Measurements from ENCODE around the gene CLCF1.

DNA sequence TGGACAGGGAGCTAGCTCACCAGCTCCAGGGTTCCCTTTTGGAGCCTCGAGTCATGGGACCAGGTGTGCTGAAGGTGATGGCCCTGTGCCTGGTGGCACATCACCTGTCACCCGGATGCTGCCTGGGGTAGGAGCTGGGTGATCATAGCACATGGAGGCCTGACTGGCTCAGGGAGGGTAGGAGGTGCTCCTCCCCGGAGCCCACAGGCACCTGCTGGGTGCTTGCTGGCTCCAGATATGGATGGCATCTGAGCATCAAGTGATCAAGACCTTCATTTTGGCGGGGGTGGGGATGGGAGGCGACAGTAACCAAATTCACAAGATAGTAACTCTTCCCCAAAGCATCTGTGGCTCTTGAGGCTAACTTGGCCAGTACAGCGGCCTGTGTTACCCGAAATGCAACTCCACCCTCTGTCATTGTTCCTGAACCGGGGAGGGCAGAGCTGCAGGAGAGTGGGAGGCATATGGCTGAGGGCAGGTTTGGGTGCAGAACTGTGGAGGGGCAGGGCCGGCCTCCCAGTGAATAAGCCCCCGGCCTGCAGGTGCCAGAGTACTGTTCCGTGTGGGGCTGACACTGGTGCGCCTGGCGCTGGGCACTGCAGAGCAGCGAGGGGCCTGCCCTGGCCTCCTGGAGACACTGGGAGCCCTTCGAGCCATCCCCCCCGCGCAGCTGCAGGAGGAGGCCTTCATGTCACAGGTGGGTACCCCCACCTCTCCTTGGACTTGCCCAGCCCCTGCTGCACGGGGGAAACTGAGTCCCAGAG is 35.2 kb upstream of the CLCF1 start:
- TF ChIP-seq, protein P1, sequence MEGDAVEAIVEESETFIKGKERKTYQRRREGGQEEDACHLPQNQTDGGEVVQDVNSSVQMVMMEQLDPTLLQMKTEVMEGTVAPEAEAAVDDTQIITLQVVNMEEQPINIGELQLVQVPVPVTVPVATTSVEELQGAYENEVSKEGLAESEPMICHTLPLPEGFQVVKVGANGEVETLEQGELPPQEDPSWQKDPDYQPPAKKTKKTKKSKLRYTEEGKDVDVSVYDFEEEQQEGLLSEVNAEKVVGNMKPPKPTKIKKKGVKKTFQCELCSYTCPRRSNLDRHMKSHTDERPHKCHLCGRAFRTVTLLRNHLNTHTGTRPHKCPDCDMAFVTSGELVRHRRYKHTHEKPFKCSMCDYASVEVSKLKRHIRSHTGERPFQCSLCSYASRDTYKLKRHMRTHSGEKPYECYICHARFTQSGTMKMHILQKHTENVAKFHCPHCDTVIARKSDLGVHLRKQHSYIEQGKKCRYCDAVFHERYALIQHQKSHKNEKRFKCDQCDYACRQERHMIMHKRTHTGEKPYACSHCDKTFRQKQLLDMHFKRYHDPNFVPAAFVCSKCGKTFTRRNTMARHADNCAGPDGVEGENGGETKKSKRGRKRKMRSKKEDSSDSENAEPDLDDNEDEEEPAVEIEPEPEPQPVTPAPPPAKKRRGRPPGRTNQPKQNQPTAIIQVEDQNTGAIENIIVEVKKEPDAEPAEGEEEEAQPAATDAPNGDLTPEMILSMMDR (IDR thresholded peaks at IDR 0.05), result no peak
- no peak for TF ChIP-seq EP300 (IDR thresholded peaks at IDR 0.05)
- no peak for TF ChIP-seq POLR2A (IDR thresholded peaks at IDR 0.05)
- no peak for TF ChIP-seq POLR2AphosphoS5 (IDR thresholded peaks at IDR 0.05)

Data from stomach (tissue), 4 donors.